GM10248 (cell line): ENCODE measurements around the gene MEF2C.

Experiments used
- CTCF ChIA-PET: fragments of 300-600 bp; sonication (Branson Sonifier 250); formaldehyde crosslinking; extraction: SDS; loops from one replicate; lab custom pipeline; 2021; ENCODE audit warnings: antibody characterized with exemption; lab: Yijun Ruan, JAX
- POLR2A ChIA-PET: fragments of 350-650 bp; sonication (Branson Sonifier 250); formaldehyde crosslinking; extraction: SDS; loops from one replicate; lab custom pipeline; 2020; ENCODE audit warnings: antibody characterized with exemption; lab: Yijun Ruan, JAX
- DNase-seq: peaks from one replicate; pipeline ENCODE4 v3.0.0; 2012; ENCODE audit errors: extremely low spot score
- CTCF ChIP-seq: IDR thresholded peaks from 2 replicates; pipeline ENCODE4 v1.5.1; 2012; ENCODE audit warnings: mild to moderate bottlenecking, low read depth; ENCODE audit errors: extremely low read depth, missing control alignments, control extremely low read depth

Gene MEF2C

GRCh38 chr5:88830567-88830966 is 52.4 kb downstream of the MEF2C start:
- CTCF ChIA-PET: interaction anchor here (0.7 to 3.4 kb wide), 7 partner anchors 8 to 102 kb away, joined by 3 to 31 read pairs (median 7); no protein-coding TSS in a partner anchor
- no peak for TF ChIP-seq CTCF
- no peak for DNase-seq
- POLR2A ChIA-PET: interaction anchor here (0.5 kb wide), 1 partner anchor 398 kb away, joined by 4 read pairs; no protein-coding TSS in a partner anchor

GRCh38 chr5:88829775-88830174 is 53.2 kb downstream of the MEF2C start:
- POLR2A ChIA-PET: no interaction called here
- no peak for TF ChIP-seq CTCF
- CTCF ChIA-PET: interaction anchor here (0.9 to 3.4 kb wide), 14 partner anchors 8 to 1435 kb away, joined by 3 to 31 read pairs (median 4); no protein-coding TSS in a partner anchor
- DNase-seq: no peak

GRCh38 chr5:88829054-88829453 is 53.9 kb downstream of the MEF2C start:
- POLR2A ChIA-PET: interaction anchor here (0.9 to 1.2 kb wide), 2 partner anchors 8 to 9 kb away, joined by 3 read pairs; no protein-coding TSS in a partner anchor
- CTCF ChIA-PET: interaction anchor here (0.7 to 3.4 kb wide), 23 partner anchors 8 to 1436 kb away, joined by 3 to 31 read pairs (median 3); no protein-coding TSS in a partner anchor
- DNase-seq: no peak
- TF ChIP-seq CTCF: peak; percentile 10

DNA sequence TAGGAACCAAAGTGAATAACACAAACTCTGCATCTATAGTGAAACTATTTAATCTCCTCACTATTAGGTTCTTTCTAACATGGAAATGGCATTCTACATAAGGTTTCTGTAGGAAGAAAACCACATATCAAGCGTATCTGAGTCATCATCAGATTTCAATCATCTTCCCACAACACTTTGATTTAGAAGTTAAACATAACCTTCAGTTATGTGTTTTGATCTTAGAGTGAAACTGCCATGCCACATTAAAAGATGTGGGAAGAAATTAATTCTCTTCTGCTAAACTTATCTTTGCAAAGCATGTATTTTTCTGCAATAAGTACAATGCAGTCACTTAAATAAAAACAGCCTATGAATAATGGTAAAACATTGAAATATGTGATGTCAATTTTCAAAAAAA is 55.0 kb downstream of the MEF2C start:
- no peak for DNase-seq
- no peak for TF ChIP-seq CTCF
- POLR2A ChIA-PET: no interaction called here
- CTCF ChIA-PET: interaction anchor here (0.8 to 2.3 kb wide), 6 partner anchors 10 to 98 kb away, joined by 3 to 12 read pairs (median 4); no protein-coding TSS in a partner anchor

DNA sequence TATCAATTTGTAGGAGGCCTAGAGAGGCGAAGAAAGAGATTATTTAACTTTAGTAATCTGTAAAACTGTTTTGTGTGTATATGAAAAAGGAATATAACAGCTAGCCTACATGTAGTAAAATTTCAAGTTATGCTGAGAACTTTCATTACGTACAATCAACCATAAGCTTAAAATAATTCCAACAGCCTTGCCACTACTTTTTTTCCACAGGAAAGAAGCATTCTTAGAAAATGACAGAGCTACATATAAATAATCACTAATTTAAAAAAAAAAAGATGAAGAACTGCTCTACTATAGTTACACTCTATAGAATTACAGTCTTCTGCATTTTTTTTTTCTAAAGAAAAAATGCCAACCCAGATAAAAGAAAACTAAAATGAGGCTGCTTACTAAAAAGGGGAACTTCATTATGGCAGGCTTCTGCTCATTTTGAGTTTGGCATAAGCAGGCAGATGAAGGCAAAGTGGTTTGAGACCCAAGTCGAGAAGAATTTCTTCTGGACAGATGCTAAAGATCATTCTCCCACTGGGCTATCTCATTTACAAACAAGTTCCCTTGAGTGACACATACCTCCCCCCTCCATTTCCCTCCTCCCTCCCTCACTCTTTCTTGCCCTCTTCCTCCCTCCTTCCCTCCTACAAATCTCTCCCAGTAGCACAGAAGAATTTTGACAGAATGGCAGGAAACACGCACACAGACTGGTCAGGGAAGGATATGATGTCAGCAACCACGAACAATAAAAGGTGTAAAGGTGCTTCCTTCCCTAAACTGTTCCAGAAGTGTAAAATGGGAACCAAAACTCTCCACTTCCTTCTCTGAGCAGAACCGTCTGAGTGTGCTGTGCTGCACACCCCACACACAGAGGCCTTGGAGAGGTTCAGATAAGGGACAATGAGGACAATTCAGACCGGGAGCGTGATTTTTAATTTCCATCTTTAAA is 56.1 kb downstream of the MEF2C start:
- no peak for DNase-seq
- ChIA-PET CTCF (interaction anchor here (1.1 to 2.0 kb wide), 4 partner anchors 11 to 98 kb away, joined by 3 to 5 read pairs (median 4); no protein-coding TSS in a partner anchor), POLR2A (no interaction called here)
- TF ChIP-seq CTCF: no peak

GRCh38 chr5:88825584-88826315 is 57.2 kb downstream of the MEF2C start:
- DNase-seq: no peak
- POLR2A ChIA-PET: no interaction called here
- CTCF ChIA-PET: interaction anchor here (0.6 to 2.0 kb wide), 8 partner anchors 12 to 1958 kb away, joined by 3 to 5 read pairs (median 4); no protein-coding TSS in a partner anchor
- TF ChIP-seq CTCF: no peak
